Activated T-helper 17 cell treated with anti-CD3 and anti-CD28 coated beads, Interleukin-2, amount 50 U/mL, for 72 hours (primary cell): ENCODE measurements around the gene KRR1. TPM values are rescaled to one million over a fixed set of nuclear protein-coding genes. Genes with fewer than 3 reads are reported as not detected.
"Not testable (repeated sequence)": the region's sequence is repeated elsewhere in the genome, so short reads cannot be mapped to it uniquely, and the experiment has no call there.

Experiments
- ATAC-seq: fragments of 150-1000 bp; cut with Tn5 transposase; replicated peaks from 2 replicates; pipeline ENCODE4 v1.10.0; 2021; ENCODE audit warnings: mild to moderate bottlenecking, moderate library complexity
- H3K27ac Mint-ChIP-seq: one replicate; pipeline ENCODE4 v1.8.0; 2022; ENCODE audit warnings: mixed read lengths
- H3K27me3 Mint-ChIP-seq: one replicate; pipeline ENCODE4 v1.8.0; 2022; ENCODE audit warnings: mixed read lengths
- H3K36me3 Mint-ChIP-seq: one replicate; pipeline ENCODE4 v1.8.0; 2022; ENCODE audit warnings: low read depth, mild to moderate bottlenecking, mixed read lengths
- H3K4me1 Mint-ChIP-seq: one replicate; pipeline ENCODE4 v1.8.0; 2022; ENCODE audit warnings: mixed read lengths
- H3K4me3 Mint-ChIP-seq: one replicate; pipeline ENCODE4 v1.8.0; 2022; ENCODE audit warnings: mild to moderate bottlenecking, mixed read lengths
- H3K9me3 Mint-ChIP-seq: one replicate; pipeline ENCODE4 v1.8.0; 2022; ENCODE audit warnings: mixed read lengths
- total RNA-seq, 2 donors: library from RNA; stranded (reverse); gene quantifications; one replicate each; pipeline ENCODE4 v1.2.3, GENCODE V29; 2022

KRR1 gene
- total RNA-seq, 2 donors from 2014 or later, result 113 to 151 TPM

- Mint-ChIP-seq H3K9me3 (no peaks in the 10 kb centered on the region), H3K36me3 (no peaks in the 10 kb centered on the region), H3K4me3 (no peak overlapping the region), H3K4me1 (no peaks in the 10 kb centered on the region), H3K27ac (no peak overlapping the region), H3K27me3 (peaks cover 8% of the 10 kb centered on the region)
- no peak for ATAC-seq
Observed at GRCh38 chr12:75443709-75444108, 67.7 kb downstream of the KRR1 start.

GRCh38 chr12:75442454-75442853 is 69.0 kb downstream of the KRR1 start:
- H3K9me3 Mint-ChIP-seq, H3K4me1 Mint-ChIP-seq, ATAC-seq, H3K4me3 Mint-ChIP-seq, H3K27ac Mint-ChIP-seq, H3K36me3 Mint-ChIP-seq, H3K27me3 Mint-ChIP-seq: not testable (repeated sequence)

- H3K36me3 Mint-ChIP-seq, H3K4me1 Mint-ChIP-seq, H3K9me3 Mint-ChIP-seq, H3K4me3 Mint-ChIP-seq, ATAC-seq, H3K27me3 Mint-ChIP-seq, H3K27ac Mint-ChIP-seq: not testable (repeated sequence)
Observed at GRCh38 chr12:75441687-75442449, 69.5 kb downstream of the KRR1 start.

Other genes with a start within 250 kb of the KRR1 start
- 10 to 100 TPM in 1 of 2 donors, 1 to 10 TPM in 1; 6.0 to 11.1 TPM for gene CAPS2, start 181.3 kb downstream of the KRR1 start, total RNA-seq
- gene GLIPR1L1, start 176.9 kb downstream of the KRR1 start, total RNA-seq, result not detected
- gene GLIPR1L2, start 120.5 kb downstream of the KRR1 start, total RNA-seq, result under 1 TPM; 0.13 to 0.56 TPM
- 10 to 100 TPM; 45.9 to 50.2 TPM for gene GLIPR1, start 30.9 kb downstream of the KRR1 start, total RNA-seq